ENCODE data around the gene ENKD1.

The ENKD1 gene

DNA sequence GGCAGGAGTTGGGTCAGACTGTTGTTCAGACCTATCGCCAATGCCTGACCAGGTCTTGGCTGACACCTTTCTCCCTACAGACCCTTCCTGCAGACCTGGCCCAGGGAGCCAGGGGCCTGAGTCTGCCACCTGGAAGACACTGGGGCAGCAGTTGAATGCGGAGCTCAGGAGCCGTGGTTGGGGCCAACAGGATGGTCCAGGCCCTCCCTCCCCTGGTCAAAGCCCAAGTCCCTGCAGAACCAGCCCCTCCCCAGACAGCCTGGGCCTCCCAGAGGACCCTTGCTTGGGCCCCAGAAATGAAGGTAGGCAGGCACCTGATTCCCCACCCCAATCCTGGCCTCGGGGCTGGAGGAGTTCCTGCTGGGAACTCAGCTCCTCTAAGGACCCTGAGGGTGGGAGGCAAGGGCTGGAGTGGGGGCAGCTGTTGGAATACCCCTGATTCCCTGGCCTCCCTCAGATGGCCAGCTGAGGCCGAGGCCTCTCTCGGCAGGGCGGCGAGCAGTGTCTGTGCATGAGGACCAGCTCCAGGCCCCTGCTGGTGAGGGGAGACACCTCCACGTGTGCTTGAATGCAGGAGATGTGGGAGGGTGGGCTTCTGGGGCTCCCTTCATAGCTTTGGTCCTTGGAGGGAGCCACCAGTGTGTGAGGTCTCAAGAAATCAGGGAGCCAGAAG, 10.1 kb downstream of the ENKD1 start:
- no peak overlapping the region for H2AFZ ChIP-seq (ENCODE audit: low read length)
- H4K20me1 ChIP-seq (ENCODE audit: insufficient read depth, low read length), result no peaks in the 10 kb centered on the region
- H3K27me3 ChIP-seq (ENCODE audit: insufficient read depth, low read length), result no peaks in the 10 kb centered on the region
- no peaks in the 10 kb centered on the region for H3K9me2 ChIP-seq (ENCODE audit: low read depth, low read length)
- no peak for TF ChIP-seq EZH2 (IDR thresholded peaks at IDR 0.05; ENCODE audit: borderline replicate concordance, low read length)
- no peak overlapping the region for H3K4me3 ChIP-seq (ENCODE audit: low read depth, low read length, poor library complexity, severe bottlenecking)
- peaks cover 59% of the 10 kb centered on the region for H3K36me3 ChIP-seq (ENCODE audit: insufficient read depth, low read length)
- no peak overlapping the region for H3K9ac ChIP-seq (ENCODE audit: low read length)
- H3F3A ChIP-seq (ENCODE audit: insufficient read depth, low read length), result no peaks in the 10 kb centered on the region
- no peaks in the 10 kb centered on the region for H3K9me3 ChIP-seq (ENCODE audit: low read length)
- no peaks in the 10 kb centered on the region for H3K79me2 ChIP-seq (ENCODE audit: insufficient read depth, low read length)
- no peak overlapping the region for H3K27ac ChIP-seq (ENCODE audit: low read depth, low read length, poor library complexity, severe bottlenecking)
- H3K4me1 ChIP-seq (ENCODE audit: insufficient read depth, low read length, severe bottlenecking), result peaks cover 19% of the 10 kb centered on the region
- no peak overlapping the region for H3K4me2 ChIP-seq (ENCODE audit: low read length)

DNA sequence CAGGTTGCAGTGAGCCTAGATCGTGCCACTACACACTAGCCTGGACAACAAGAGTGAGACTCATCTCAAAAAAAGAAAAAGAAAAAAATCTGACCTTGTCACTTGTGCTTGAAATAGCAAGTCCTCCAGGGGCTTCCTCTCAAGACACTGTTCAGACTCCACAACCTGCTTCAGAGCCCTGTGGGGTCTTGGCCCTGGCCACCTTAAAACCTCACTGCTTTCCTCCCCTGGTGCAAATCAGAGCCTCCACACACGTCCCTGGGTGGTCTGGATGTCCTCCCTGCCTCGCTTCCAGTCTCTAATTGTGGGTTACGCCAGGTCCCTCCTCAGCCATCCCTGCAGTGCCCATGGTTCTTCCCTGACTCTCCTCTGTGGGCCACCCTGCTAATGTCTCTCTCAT, 11.2 kb downstream of the ENKD1 start:
- Histone ChIP-seq H3K27ac (ENCODE audit: low read depth, low read length, poor library complexity, severe bottlenecking) (no peak overlapping the region), H3K36me3 (ENCODE audit: insufficient read depth, low read length) (peaks cover 70% of the 10 kb centered on the region), H3K27me3 (ENCODE audit: insufficient read depth, low read length) (no peaks in the 10 kb centered on the region), H2AFZ (ENCODE audit: low read length) (no peak overlapping the region), H3K9ac (ENCODE audit: low read length) (no peak overlapping the region; the same call in 1 of the 2 replicates), H3K4me1 (ENCODE audit: insufficient read depth, low read length, severe bottlenecking) (peaks cover 13% of the 10 kb centered on the region), H3F3A (ENCODE audit: insufficient read depth, low read length) (no peaks in the 10 kb centered on the region), H3K4me3 (ENCODE audit: low read depth, low read length, poor library complexity, severe bottlenecking) (no peak overlapping the region), H3K9me3 (ENCODE audit: low read length) (no peaks in the 10 kb centered on the region), H3K4me2 (ENCODE audit: low read length) (no peak overlapping the region), H3K9me2 (ENCODE audit: low read depth, low read length) (no peaks in the 10 kb centered on the region), H4K20me1 (ENCODE audit: insufficient read depth, low read length) (no peaks in the 10 kb centered on the region), H3K79me2 (ENCODE audit: insufficient read depth, low read length) (no peaks in the 10 kb centered on the region)
- TF ChIP-seq EZH2 (IDR thresholded peaks at IDR 0.05; ENCODE audit: borderline replicate concordance, low read length) (no peak), CTCF (IDR thresholded peaks at IDR 0.05; ENCODE audit: low read length) (no peak)

- H3K4me2 ChIP-seq (ENCODE audit: low read length), result no peak overlapping the region
- no peak overlapping the region for H3K4me3 ChIP-seq (ENCODE audit: low read depth, low read length, poor library complexity, severe bottlenecking)
- no peak overlapping the region for H3K9ac ChIP-seq (ENCODE audit: low read length)
- H3K27me3 ChIP-seq (ENCODE audit: insufficient read depth, low read length), result no peaks in the 10 kb centered on the region
- no peaks in the 10 kb centered on the region for H3F3A ChIP-seq (ENCODE audit: insufficient read depth, low read length)
- H4K20me1 ChIP-seq (ENCODE audit: insufficient read depth, low read length), result no peaks in the 10 kb centered on the region
- no peaks in the 10 kb centered on the region for H3K9me3 ChIP-seq (ENCODE audit: low read length)
- no peak overlapping the region for H3K27ac ChIP-seq (ENCODE audit: low read depth, low read length, poor library complexity, severe bottlenecking)
- TF ChIP-seq CTCF (IDR thresholded peaks at IDR 0.05; ENCODE audit: low read length) (no peak), EZH2 (IDR thresholded peaks at IDR 0.05; ENCODE audit: borderline replicate concordance, low read length) (no peak)
- H3K9me2 ChIP-seq (ENCODE audit: low read depth, low read length), result no peaks in the 10 kb centered on the region
- peaks cover 12% of the 10 kb centered on the region for H3K4me1 ChIP-seq (ENCODE audit: insufficient read depth, low read length, severe bottlenecking)
- H3K79me2 ChIP-seq (ENCODE audit: insufficient read depth, low read length), result no peaks in the 10 kb centered on the region
- H3K36me3 ChIP-seq (ENCODE audit: insufficient read depth, low read length), result peaks cover 79% of the 10 kb centered on the region
- no peak overlapping the region for H2AFZ ChIP-seq (ENCODE audit: low read length)
Observed at GRCh38 chr16:67654403-67654911, 12.1 kb downstream of the ENKD1 start.
